HepG2 (cell line): Measurements from ENCODE around the gene LSM3. TPM values are rescaled to one million over a fixed set of nuclear protein-coding genes. Genes with fewer than 3 reads are reported as not detected.

Source experiments
- ATAC-seq: fragments of 200-7000 bp; cut with Tn5 transposase; 3 replicates; pipeline ENCODE4 v1.9.1; 2020; ENCODE audit warnings: mild to moderate bottlenecking, moderate library complexity
- BruUV-seq: library from RNA; stranded (reverse); fragments of 400-500 nt; replicated peaks from 2 replicates; lab custom pipeline; 2021; lab: Mats Ljungman, UMichigan
- CTCF ChIA-PET: fragments of 300-600 bp; formaldehyde crosslinking; extraction: SDS; loops from one replicate; lab custom pipeline; 2021; ENCODE audit warnings: low total read pairs, inconsistent platforms, low intra/inter-chr PET ratio; lab: Yijun Ruan, JAX
- POLR2A ChIA-PET: fragments of 350-600 bp; sonication (Branson Sonifier 250); formaldehyde crosslinking; loops from one replicate; lab custom pipeline; 2020; ENCODE audit warnings: antibody characterized with exemption, inconsistent platforms; lab: Yijun Ruan, JAX
- DNase-seq: peaks from one replicate; pipeline ENCODE4 v3.0.0-alpha.2; 2015; ENCODE audit warnings: low spot score
- FAIRE-seq: peaks from 3 replicates; lab custom pipeline; 2011; peaks lifted over from hg19 to GRCh38; lab: Jason Lieb, UNC
- H2AFZ ChIP-seq: one replicate; pipeline ENCODE4 v1.6.1; 2011; ENCODE audit warnings: low read length, inconsistent platforms
- H3K27ac ChIP-seq: fragments of 300-600 bp; 3 replicates; pipeline ENCODE4 v1.8.0; 2011; ENCODE audit warnings: mixed run types, mild to moderate bottlenecking, mixed read lengths, low read length, inconsistent platforms; ENCODE audit not compliant: insufficient read depth; ENCODE audit errors: extremely low read length
- H3K27me3 ChIP-seq, 2 experiments: fragments of 200-600 bp in 1 of 2; 2 replicates in 1 of 2; 3 replicates in 1 of 2; pipeline versions ENCODE4 v1.6.0 to v1.8.0; 2011; ENCODE audit warnings: low read length in 2 of 2, mild to moderate bottlenecking in 2 of 2, moderate library complexity in 2 of 2, inconsistent platforms in 1 of 2; ENCODE audit not compliant: insufficient read depth in 2 of 2, control insufficient read depth in 1 of 2
- H3K36me3 ChIP-seq, 2 experiments: fragments of 200-600 bp in 1 of 2; replicated peaks in 1 of 2; 2 replicates in 1 of 2; 3 replicates in 1 of 2; pipeline versions ENCODE4 v1.5.1 to v1.8.0; 2011; ENCODE audit warnings: low read length in 2 of 2, inconsistent platforms in 1 of 2; ENCODE audit not compliant: insufficient read depth in 2 of 2, control insufficient read depth in 1 of 2
- H3K4me1 ChIP-seq: 2 replicates; pipeline ENCODE4 v1.5.1; 2012; ENCODE audit warnings: low read length, inconsistent platforms; ENCODE audit not compliant: insufficient read depth
- H3K4me2 ChIP-seq: 2 replicates; pipeline ENCODE4 v1.6.0; 2011; ENCODE audit warnings: low read depth, low read length, inconsistent platforms
- H3K4me3 ChIP-seq, 3 experiments: fragments of 200-600 bp in 1 of 3; sonication (generic), shearing (Covaris generic) in 1 of 3; replicated peaks in 1 of 3; 2 replicates each; pipeline ENCODE4 v1.5.1; 2011 to 2016; ENCODE audit warnings: low read length in 3 of 3, inconsistent platforms in 2 of 3, low read depth in 2 of 3, mild to moderate bottlenecking in 2 of 3, control low read depth in 1 of 3, mixed read lengths in 1 of 3; ENCODE audit not compliant: insufficient read depth in 1 of 3
- H3K79me2 ChIP-seq: one replicate; pipeline ENCODE4 v1.6.1; 2011; ENCODE audit warnings: low read length, inconsistent platforms; ENCODE audit not compliant: insufficient read depth
- H3K9ac ChIP-seq: 2 replicates; pipeline ENCODE4 v1.6.0; 2011; ENCODE audit warnings: mild to moderate bottlenecking, low read depth, low read length, inconsistent platforms; ENCODE audit not compliant: insufficient read depth
- H3K9me3 ChIP-seq: 2 replicates; pipeline ENCODE4 v1.5.1; 2012; ENCODE audit warnings: mild to moderate bottlenecking, low read length
- H4K20me1 ChIP-seq: 2 replicates; pipeline ENCODE4 v1.6.0; 2011; ENCODE audit warnings: inconsistent platforms, mild to moderate bottlenecking, low read length, moderate library complexity; ENCODE audit not compliant: insufficient read depth
- GFI1 ChIP-seq: sonication (generic); formaldehyde crosslinking; IDR thresholded peaks from 2 replicates; pipeline ENCODE4 v1.5.0; 2020; ENCODE audit warnings: missing genetic modification reagents, mild to moderate bottlenecking, borderline replicate concordance
- ZHX2 ChIP-seq, 2 experiments: sonication (generic) in 1 of 2; formaldehyde crosslinking in 1 of 2; IDR thresholded peaks; 2 replicates each; pipeline versions ENCODE4 v1.6.1 to v1.9.0; 2014 to 2022; ENCODE audit warnings: antibody characterized with exemption in 1 of 2, borderline replicate concordance in 1 of 2, inconsistent platforms in 1 of 2, low read depth in 1 of 2, missing genetic modification reagents in 1 of 2
- WGBS: methylation state at CpG from one replicate; pipeline ENCODE4 v1.1.6; 2017; ENCODE audit warnings: low lambda C conversion rate; 5-methylcytosine and 5-hydroxymethylcytosine counted together
- in situ Hi-C: cut with HindIII; loops from 2 replicates; pipeline ENCODE4 v1.10.0; 2017; ENCODE audit warnings: low pct_unique_long_range_greater_than_20kb; ENCODE audit not compliant: extremely low pct_ligation_motif_present
- intact Hi-C: fragments of 100-400 bp; cut with micrococcal nuclease; formaldehyde crosslinking; loops from one replicate; pipeline ENCODE4 v1.10.0; 2022; ENCODE audit not compliant: unreplicated experiment
- polyA plus RNA-seq, 8 experiments: library from polyadenylated mRNA; depleted of rRNA in 3 of 8; stranded (reverse) in 7 of 8; unstranded in 1 of 8; fragments of >200 nt; fragmentation: Illumina TruSeq in 4 of 8; extraction: Trizol in 4 of 8; gene quantifications; 2 replicates each; pipeline versions ENCODE4 v1.2.1 to v1.2.3, GENCODE V29; 2011 to 2016; ENCODE audit warnings: low read depth in 4 of 8, missing spikeins in 1 of 8, mixed read lengths in 1 of 8; ENCODE audit not compliant: insufficient read depth in 1 of 8
- total RNA-seq, 5 experiments: library from RNA; depleted of rRNA; stranded (reverse); fragments of >200 nt; fragmentation: Illumina TruSeq; extraction: Trizol; gene quantifications; 2 replicates each; pipeline ENCODE4 v1.2.3, GENCODE V29; 2016; ENCODE audit warnings: low read depth in 1 of 5

The LSM3 gene
- total and polyA plus RNA-seq, 2 of the 13 experiments (the other 11 are each of a cell fraction or from before 2014, with no cell fraction given) = 5.1 to 19.4 TPM

- Histone ChIP-seq H3K4me2 (no peak overlapping the region), H3K9me3 (no peaks in the 10 kb centered on the region), H3K36me3 (peaks cover 39 to 85% of the 10 kb centered on the region in 2 experiments), H3K27ac (no peak overlapping the region), H3K79me2 (peaks cover 11% of the 10 kb centered on the region), H3K27me3 (no peaks in the 10 kb centered on the region), H3K4me3 (no peak overlapping the region), H4K20me1 (0 out of 2 replicates have a peak, but pooled peaks cover under 1% of the 10 kb centered on the region), H3K9ac (no peak overlapping the region), H3K4me1 (peaks cover 15% of the 10 kb centered on the region), H2AFZ (no peak overlapping the region)
- in situ Hi-C loops (no loop called here), intact Hi-C loops (no loop called here)
- no TSS peak for BruUV-seq
- no peak for ATAC-seq
- CTCF ChIA-PET = no interaction called here
- POLR2A ChIA-PET = interaction anchor here (0.8 to 3.5 kb wide), 4 partner anchors 8 to 46 kb away, joined by 3 to 21 read pairs (median 6); partner anchors contain the start of genes CHCHD4, LSM3, TMEM43 and XPC
- TF ChIP-seq ZHX2 (IDR thresholded peaks at IDR 0.05; ENCODE audit: low read depth) (no peak), ZHX2 (CRISPR knock-in tag; IDR thresholded peaks at IDR 0.05; ENCODE audit: borderline replicate concordance) (no peak), GFI1 (CRISPR knock-in tag) (no peak)
- WGBS = 92% methylated on average over 6 of the region's 6 CpGs
- no peak for FAIRE-seq
- no peak for DNase-seq
Observed at GRCh38 chr3:14132689-14133088, 45.9 kb upstream of the LSM3 start.
